BLaER1 (cell line): Measurements from ENCODE around the gene NUDT17.
"Not testable (repeated sequence)": the region's sequence is repeated elsewhere in the genome, so short reads cannot be mapped to it uniquely, and the experiment has no call there.

ENCODE experiments used
- H3K27ac ChIP-seq: shearing (Covaris generic); formaldehyde crosslinking; 2 replicates; pipeline ENCODE4 v1.8.1; 2022
- H3K27me3 ChIP-seq: shearing (Covaris generic); formaldehyde crosslinking; 2 replicates; pipeline ENCODE4 v1.8.1; 2022
- H3K36me3 ChIP-seq: shearing (Covaris generic); formaldehyde crosslinking; 2 replicates; pipeline ENCODE4 v1.8.1; 2022
- H3K4me1 ChIP-seq: shearing (Covaris generic); formaldehyde crosslinking; 2 replicates; pipeline ENCODE4 v1.8.1; 2022
- H3K4me2 ChIP-seq: shearing (Covaris generic); formaldehyde crosslinking; 2 replicates; pipeline ENCODE4 v1.8.1; 2022
- H3K4me3 ChIP-seq: shearing (Covaris generic); formaldehyde crosslinking; 2 replicates; pipeline ENCODE4 v1.8.1; 2022
- H3K9ac ChIP-seq: shearing (Covaris generic); formaldehyde crosslinking; 2 replicates; pipeline ENCODE4 v1.8.1; 2022
- H3K9me3 ChIP-seq: shearing (Covaris generic); formaldehyde crosslinking; 2 replicates; pipeline ENCODE4 v1.8.1; 2022
- H4K20me1 ChIP-seq: shearing (Covaris generic); formaldehyde crosslinking; 2 replicates; pipeline ENCODE4 v1.8.1; 2022
- Cebpa-rat ChIP-seq: shearing (Covaris generic); IDR thresholded peaks from 2 replicates; pipeline ENCODE4 v1.8.1; 2022

The NUDT17 gene

GRCh38 chr1:145823565-145824498 is 21.6 kb upstream of the NUDT17 start, which contains the start of the genes POLR3C and RNF115:
Gene POLR3C, plus strand, starts transcription at chr1:145824200. Its CDS starts 1,577 bp downstream, at chr1:145825777.
Gene RNF115, minus strand, starts transcription at chr1:145824095. Its CDS starts 222 bp downstream, at chr1:145823873.
- Histone ChIP-seq H3K4me1 (peaks cover 14% of the 10 kb centered on the region), H3K9me3 (peaks cover 5% of the 10 kb centered on the region), H4K20me1 (peaks cover 22% of the 10 kb centered on the region), H3K4me2 (peak within 1 kb of the TSS; percentile 84), H3K27me3 (no peaks in the 10 kb centered on the region), H3K36me3 (peaks cover 39% of the 10 kb centered on the region), H3K4me3 (peak within 1 kb of the TSS; percentile 90), H3K9ac (peak within 1 kb of the TSS; percentile 93), H3K27ac (peak within 1 kb of the TSS; percentile 89)
- TF ChIP-seq Cebpa-rat: no peak

- Histone ChIP-seq H3K9ac (peak overlapping the region; percentile 93), H3K4me1 (peaks cover 14% of the 10 kb centered on the region), H3K4me3 (peak overlapping the region; percentile 90), H3K9me3 (no peaks in the 10 kb centered on the region), H3K27ac (peak overlapping the region; percentile 89), H4K20me1 (peaks cover 22% of the 10 kb centered on the region), H3K27me3 (no peaks in the 10 kb centered on the region), H3K4me2 (peak overlapping the region; percentile 84), H3K36me3 (peaks cover 41% of the 10 kb centered on the region)
- TF ChIP-seq Cebpa-rat: no peak
Measured at GRCh38 chr1:145824499-145824842, 21.0 kb upstream of the NUDT17 start.

- Histone ChIP-seq H3K27ac (no peak overlapping the region), H3K4me2 (peak overlapping the region; percentile 84), H4K20me1 (peaks cover 22% of the 10 kb centered on the region), H3K9ac (no peak overlapping the region), H3K4me1 (peaks cover 14% of the 10 kb centered on the region), H3K36me3 (peaks cover 56% of the 10 kb centered on the region), H3K4me3 (peak overlapping the region; percentile 90; the same call in 1 of the 2 replicates), H3K9me3 (no peaks in the 10 kb centered on the region), H3K27me3 (no peaks in the 10 kb centered on the region)
- no peak for TF ChIP-seq Cebpa-rat
Measured at GRCh38 chr1:145826030-145826429, 19.4 kb upstream of the NUDT17 start.

- no peaks in the 10 kb centered on the region for H3K27me3 ChIP-seq
- H4K20me1 ChIP-seq: peaks cover 30% of the 10 kb centered on the region
- H3K4me1 ChIP-seq: peaks cover 14% of the 10 kb centered on the region
- H3K4me2 ChIP-seq: no peak overlapping the region
- no peaks in the 10 kb centered on the region for H3K9me3 ChIP-seq
- no peak overlapping the region for H3K4me3 ChIP-seq
- H3K27ac ChIP-seq: no peak overlapping the region
- H3K9ac ChIP-seq: no peak overlapping the region
- no peak for TF ChIP-seq Cebpa-rat
- peaks cover 75% of the 10 kb centered on the region for H3K36me3 ChIP-seq
Measured at GRCh38 chr1:145827966-145828365, 17.5 kb upstream of the NUDT17 start.

- no peaks in the 10 kb centered on the region for H3K27me3 ChIP-seq
- H3K4me2 ChIP-seq: no peak overlapping the region
- no peak for TF ChIP-seq Cebpa-rat
- peaks cover 81% of the 10 kb centered on the region for H3K36me3 ChIP-seq
- no peak overlapping the region for H3K4me3 ChIP-seq
- H3K9me3 ChIP-seq: no peaks in the 10 kb centered on the region
- no peak overlapping the region for H3K9ac ChIP-seq
- H4K20me1 ChIP-seq: peaks cover 30% of the 10 kb centered on the region
- H3K27ac ChIP-seq: no peak overlapping the region
- H3K4me1 ChIP-seq: peaks cover 14% of the 10 kb centered on the region
Measured at GRCh38 chr1:145828367-145829026, 16.9 kb upstream of the NUDT17 start.

- not testable (repeated sequence) for H3K27ac ChIP-seq, H3K9me3 ChIP-seq, H3K4me2 ChIP-seq, H3K9ac ChIP-seq, H3K4me1 ChIP-seq, H3K4me3 ChIP-seq, H3K27me3 ChIP-seq
- Histone ChIP-seq H4K20me1 (peaks cover 19% of the 10 kb centered on the region; the same call in 1 of the 2 replicates), H3K36me3 (peaks cover 100% of the 10 kb centered on the region)
Measured at GRCh38 chr1:145830810-145831209, 14.6 kb upstream of the NUDT17 start.

- no peaks in the 10 kb centered on the region for H3K9me3 ChIP-seq
- no peak overlapping the region for H3K4me3 ChIP-seq
- H3K4me2 ChIP-seq: no peak overlapping the region
- H3K4me1 ChIP-seq: no peaks in the 10 kb centered on the region
- no peak for TF ChIP-seq Cebpa-rat
- H3K27me3 ChIP-seq: no peaks in the 10 kb centered on the region
- no peak overlapping the region for H3K27ac ChIP-seq
- no peaks in the 10 kb centered on the region for H4K20me1 ChIP-seq
- peaks cover 100% of the 10 kb centered on the region for H3K36me3 ChIP-seq
- H3K9ac ChIP-seq: no peak overlapping the region
Measured at GRCh38 chr1:145837656-145838055, 7.8 kb upstream of the NUDT17 start.

- H3K36me3 ChIP-seq: peaks cover 69% of the 10 kb centered on the region
- TF ChIP-seq Cebpa-rat: no peak
Measured at GRCh38 chr1:145843031-145843430, 2.4 kb upstream of the NUDT17 start.

GRCh38 chr1:145845144-145845513 is 301 bp upstream of the NUDT17 start:
- peak overlapping the region; percentile 96 for H3K4me2 ChIP-seq
- H3K4me3 ChIP-seq: peak overlapping the region; percentile 73
- peak overlapping the region; percentile 81; the same call in 1 of the 2 replicates for H3K9ac ChIP-seq
- no peak overlapping the region for H3K27ac ChIP-seq
- H4K20me1 ChIP-seq: no peaks in the 10 kb centered on the region
- no peaks in the 10 kb centered on the region for H3K27me3 ChIP-seq
- peaks cover 22% of the 10 kb centered on the region for H3K4me1 ChIP-seq
- H3K9me3 ChIP-seq: no peaks in the 10 kb centered on the region
- peaks cover 69% of the 10 kb centered on the region for H3K36me3 ChIP-seq
- TF ChIP-seq Cebpa-rat: no peak

More at GRCh38 chr1:145843031-145843430, 2.4 kb upstream of the NUDT17 start:
- Histone ChIP-seq H4K20me1 (no peaks in the 10 kb centered on the region), H3K4me3 (no peak overlapping the region), H3K27me3 (no peaks in the 10 kb centered on the region), H3K9me3 (no peaks in the 10 kb centered on the region), H3K9ac (no peak overlapping the region), H3K4me2 (no peak overlapping the region), H3K4me1 (peaks cover 22% of the 10 kb centered on the region), H3K27ac (no peak overlapping the region)

GRCh38 chr1:145846201-145846612 is 777 bp downstream of the NUDT17 start:
- TF ChIP-seq Cebpa-rat: no peak
- Histone ChIP-seq H3K4me1 (peaks cover 22% of the 10 kb centered on the region), H3K27ac (peak overlapping the region; percentile 79; the same call in 1 of the 2 replicates), H3K4me3 (peak overlapping the region; percentile 73), H3K36me3 (peaks cover 69% of the 10 kb centered on the region), H3K4me2 (peak overlapping the region; percentile 96), H3K9ac (peak overlapping the region; percentile 81), H3K27me3 (no peaks in the 10 kb centered on the region), H3K9me3 (no peaks in the 10 kb centered on the region), H4K20me1 (no peaks in the 10 kb centered on the region)
